ENCODE results near the gene MME. TPM values are rescaled to one million over a fixed set of nuclear protein-coding genes. Genes with fewer than 3 reads are reported as not detected.

MME gene
- total and polyA plus RNA-seq, 10 of the 15 experiments (the other 5 are each of a cell fraction or from before 2014, with no cell fraction given) = under 0.01 to 0.23 (median 0.09) TPM; not detected in 3

DNA sequence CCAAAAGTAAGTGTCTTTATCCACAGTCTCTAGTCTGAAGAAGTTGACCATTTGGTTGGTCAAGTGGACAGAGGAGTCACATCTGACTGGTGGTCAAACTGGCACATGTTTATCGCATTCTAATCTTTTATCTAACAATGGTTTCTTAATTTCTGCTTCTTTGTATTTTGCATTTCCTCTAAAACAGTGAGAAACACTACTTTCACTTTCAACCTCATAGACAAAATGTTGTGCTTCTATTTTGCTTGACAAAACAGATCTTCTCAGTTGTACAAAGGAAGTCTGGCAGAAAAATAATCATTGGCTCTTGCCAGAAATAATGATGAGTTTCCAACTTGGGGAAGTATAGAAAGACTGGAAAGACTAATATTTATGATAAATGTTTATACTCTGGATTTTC lies 103.9 kb downstream of the MME start (continued):
- TF ChIP-seq, protein P1, sequence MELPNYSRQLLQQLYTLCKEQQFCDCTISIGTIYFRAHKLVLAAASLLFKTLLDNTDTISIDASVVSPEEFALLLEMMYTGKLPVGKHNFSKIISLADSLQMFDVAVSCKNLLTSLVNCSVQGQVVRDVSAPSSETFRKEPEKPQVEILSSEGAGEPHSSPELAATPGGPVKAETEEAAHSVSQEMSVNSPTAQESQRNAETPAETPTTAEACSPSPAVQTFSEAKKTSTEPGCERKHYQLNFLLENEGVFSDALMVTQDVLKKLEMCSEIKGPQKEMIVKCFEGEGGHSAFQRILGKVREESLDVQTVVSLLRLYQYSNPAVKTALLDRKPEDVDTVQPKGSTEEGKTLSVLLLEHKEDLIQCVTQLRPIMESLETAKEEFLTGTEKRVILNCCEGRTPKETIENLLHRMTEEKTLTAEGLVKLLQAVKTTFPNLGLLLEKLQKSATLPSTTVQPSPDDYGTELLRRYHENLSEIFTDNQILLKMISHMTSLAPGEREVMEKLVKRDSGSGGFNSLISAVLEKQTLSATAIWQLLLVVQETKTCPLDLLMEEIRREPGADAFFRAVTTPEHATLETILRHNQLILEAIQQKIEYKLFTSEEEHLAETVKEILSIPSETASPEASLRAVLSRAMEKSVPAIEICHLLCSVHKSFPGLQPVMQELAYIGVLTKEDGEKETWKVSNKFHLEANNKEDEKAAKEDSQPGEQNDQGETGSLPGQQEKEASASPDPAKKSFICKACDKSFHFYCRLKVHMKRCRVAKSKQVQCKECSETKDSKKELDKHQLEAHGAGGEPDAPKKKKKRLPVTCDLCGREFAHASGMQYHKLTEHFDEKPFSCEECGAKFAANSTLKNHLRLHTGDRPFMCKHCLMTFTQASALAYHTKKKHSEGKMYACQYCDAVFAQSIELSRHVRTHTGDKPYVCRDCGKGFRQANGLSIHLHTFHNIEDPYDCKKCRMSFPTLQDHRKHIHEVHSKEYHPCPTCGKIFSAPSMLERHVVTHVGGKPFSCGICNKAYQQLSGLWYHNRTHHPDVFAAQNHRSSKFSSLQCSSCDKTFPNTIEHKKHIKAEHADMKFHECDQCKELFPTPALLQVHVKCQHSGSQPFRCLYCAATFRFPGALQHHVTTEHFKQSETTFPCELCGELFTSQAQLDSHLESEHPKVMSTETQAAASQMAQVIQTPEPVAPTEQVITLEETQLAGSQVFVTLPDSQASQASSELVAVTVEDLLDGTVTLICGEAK (IDR thresholded peaks at IDR 0.05; ENCODE audit: borderline replicate concordance) = no peak
- TF ChIP-seq CREM (IDR thresholded peaks at IDR 0.05; ENCODE audit: low read depth) = no peak

DNA sequence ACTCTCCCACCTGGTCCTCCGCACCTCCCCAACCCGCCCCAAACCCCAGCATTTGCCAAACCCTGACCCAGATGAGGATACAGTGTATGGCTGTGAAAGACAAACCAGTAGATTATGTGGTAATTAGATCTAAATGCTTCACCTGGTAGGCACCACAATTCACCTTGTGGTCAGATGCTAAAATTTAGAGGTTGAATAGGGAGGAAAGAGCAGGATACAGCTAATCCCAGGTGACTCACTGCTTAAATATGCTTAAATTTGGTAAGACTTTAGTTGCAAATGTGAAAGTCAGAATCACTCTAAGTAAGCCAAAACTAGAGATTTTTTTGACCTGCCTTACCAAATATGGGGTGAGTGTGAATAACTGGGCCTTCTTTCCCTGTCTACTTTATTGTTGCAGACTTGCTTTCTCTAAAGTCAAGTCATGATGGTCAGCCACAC lies 105.5 kb downstream of the MME start:
- 67% methylated on average over 2 of the region's 2 CpGs for WGBS (ENCODE audit: insufficient coverage, insufficient replicate concordance, low lambda C conversion rate, missing lambda C conversion rate)
- Histone ChIP-seq H3K27ac (ENCODE audit: control insufficient read depth, insufficient read depth) (no peak overlapping the region), H3K27me3 (replicated peaks in 1 of 2; ENCODE audit: control insufficient read depth in 2 of 2, insufficient read depth in 2 of 2, low read length in 1 of 2) (no peaks in the 10 kb centered on the region), H3K4me3 (no peak overlapping the region), H3K79me2 (ENCODE audit: control insufficient read depth, insufficient read depth, low read length) (no peaks in the 10 kb centered on the region), H3K9ac (ENCODE audit: control insufficient read depth, insufficient read depth, low read length) (no peak overlapping the region), H2AFZ (ENCODE audit: control insufficient read depth, low read depth, low read length) (no peak overlapping the region), H3K4me1 (ENCODE audit: control insufficient read depth, insufficient read depth, low read length) (no peaks in the 10 kb centered on the region), H3K9me3 (replicated peaks; ENCODE audit: control insufficient read depth, insufficient read depth, low read length) (no peaks in the 10 kb centered on the region), H3K4me2 (ENCODE audit: control insufficient read depth, insufficient read depth) (no peak overlapping the region), H3K36me3 (ENCODE audit: control insufficient read depth in 2 of 2, insufficient read depth in 2 of 2, low read length in 1 of 2) (no peaks in the 10 kb centered on the region), H4K20me1 (ENCODE audit: control insufficient read depth, insufficient read depth) (no peaks in the 10 kb centered on the region)
- TF ChIP-seq BHLHE40 (IDR thresholded peaks at IDR 0.05; ENCODE audit: borderline replicate concordance in 1 of 2, low read depth in 2 of 2, low read length in 1 of 2) (no peak), FOXK2 (IDR thresholded peaks at IDR 0.05) (no peak)
- CTCF ChIA-PET = no interaction called here
- RAD21 ChIA-PET (ENCODE audit: unreplicated experiment) = no interaction called here
- DNase-seq (ENCODE audit: low read depth, low spot score) (no peak), FAIRE-seq (no peak), ATAC-seq (no peak)
- in situ Hi-C loops (cut with MboI) = no loop called here
- BruUV-seq (replicated peaks) = no TSS peak
- SMC1A ChIA-PET (ENCODE audit: uncharacterized antibody, unreplicated experiment) = no interaction called here
- POLR2A ChIA-PET = no interaction called here
- intact Hi-C loops (cut with micrococcal nuclease; ENCODE audit: unreplicated experiment) = no loop called here

All from GM12878 (cell line).